Measurements from ENCODE around the gene DLX3.
"Not testable (repeated sequence)": the region's sequence is repeated elsewhere in the genome, so short reads cannot be mapped to it uniquely, and the experiment has no call there.

Gene DLX3

DNA sequence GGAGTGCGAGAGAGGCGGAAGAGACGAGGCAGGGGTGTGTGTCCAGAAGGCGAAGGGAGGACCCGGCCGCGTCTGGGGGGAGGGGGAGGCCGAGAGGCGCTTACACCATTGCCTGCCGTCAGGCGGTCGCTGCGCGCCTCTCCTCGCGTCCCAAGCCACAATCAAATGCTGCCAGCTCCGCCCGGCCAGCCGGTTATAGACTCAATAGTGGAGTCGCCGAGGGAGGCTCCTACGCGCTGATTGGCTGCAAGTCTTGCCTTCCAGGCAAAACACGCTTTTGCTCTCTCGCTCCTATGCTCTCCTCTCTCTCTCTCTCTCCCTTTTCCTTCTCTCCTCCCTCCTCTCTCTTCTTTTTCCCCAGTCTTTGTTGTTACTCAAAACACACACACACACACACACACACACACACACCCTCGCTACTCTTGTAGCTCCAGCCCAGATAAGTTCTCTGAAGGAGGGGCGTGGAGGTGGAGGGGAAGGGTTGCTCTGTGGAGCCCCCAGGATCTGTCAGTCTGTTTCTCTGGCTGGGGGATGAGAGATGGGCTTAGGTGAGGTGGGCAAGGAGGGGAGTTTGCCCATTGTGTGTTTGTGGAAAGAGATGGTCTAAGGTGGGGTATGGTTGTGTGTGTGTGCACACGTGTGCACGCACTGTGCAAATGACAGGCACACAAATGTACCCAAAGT, at the start of gene DLX3:
TSS of gene DLX3 (minus strand) at position 170 of the 684 bp plus-strand sequence. CDS start 226 bp downstream, outside the sequence.
- no peak for FAIRE-seq

DNA sequence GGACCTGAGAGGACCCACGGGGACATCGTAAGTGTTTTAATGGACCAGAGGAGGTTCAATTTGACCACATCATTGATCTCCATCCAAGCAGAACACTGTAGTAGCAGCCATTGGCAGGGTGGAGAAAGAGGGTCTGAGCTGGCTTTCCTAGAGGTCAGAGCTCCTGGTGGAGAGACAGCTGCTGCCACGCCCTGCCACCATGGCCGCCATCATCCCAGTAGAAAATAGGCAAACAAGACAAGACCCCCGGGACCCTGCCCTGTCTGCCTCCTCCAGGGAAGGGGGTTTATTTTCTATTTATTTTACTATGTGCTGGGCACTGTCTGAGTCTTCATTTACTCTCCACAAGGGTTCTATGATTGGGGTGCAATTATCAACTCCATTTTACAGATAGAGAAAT, 49.5 kb upstream of the DLX3 start:
- FAIRE-seq = no peak

DNA sequence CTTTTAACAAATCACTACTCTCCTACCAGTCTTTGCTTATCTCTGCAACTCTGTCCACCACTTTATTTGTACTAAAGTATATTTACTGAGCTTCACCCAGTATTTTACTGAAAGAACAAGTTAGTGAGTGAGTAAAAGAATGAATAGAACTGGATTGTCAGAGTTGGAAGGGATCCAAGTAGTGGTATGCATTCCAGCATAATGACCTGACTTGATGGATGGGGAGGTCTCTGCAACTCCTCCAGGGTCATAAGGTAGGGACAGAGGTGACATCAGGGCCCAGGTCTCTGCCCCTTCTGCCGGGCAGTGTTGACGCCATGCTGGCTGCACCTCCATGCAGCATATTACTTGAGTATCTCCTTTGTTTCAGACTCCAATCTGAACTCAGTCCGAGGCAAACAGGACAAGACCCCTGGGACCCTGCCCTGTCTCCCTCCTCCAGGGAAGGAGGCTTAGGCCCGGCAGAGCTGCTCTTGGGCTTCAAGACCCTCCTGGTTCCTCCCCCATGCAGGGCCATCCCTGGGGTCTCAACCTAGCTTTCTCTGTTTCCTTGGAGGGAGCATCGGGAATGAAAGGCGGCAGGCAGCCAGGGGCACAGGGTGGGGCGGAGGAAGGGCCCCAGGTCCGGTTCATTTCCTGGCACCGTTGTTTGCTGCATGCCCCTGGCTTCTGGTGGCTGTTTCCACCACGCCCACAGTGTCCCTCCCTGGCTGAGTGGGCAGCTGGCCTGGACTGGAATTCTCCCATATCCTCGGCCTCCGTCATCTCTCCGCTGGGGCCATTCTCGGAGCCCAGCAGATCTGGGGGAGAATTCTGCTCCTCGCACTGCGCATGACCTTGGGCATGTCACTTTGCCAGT, 48.5 kb upstream of the DLX3 start:
- FAIRE-seq = no peak

DNA sequence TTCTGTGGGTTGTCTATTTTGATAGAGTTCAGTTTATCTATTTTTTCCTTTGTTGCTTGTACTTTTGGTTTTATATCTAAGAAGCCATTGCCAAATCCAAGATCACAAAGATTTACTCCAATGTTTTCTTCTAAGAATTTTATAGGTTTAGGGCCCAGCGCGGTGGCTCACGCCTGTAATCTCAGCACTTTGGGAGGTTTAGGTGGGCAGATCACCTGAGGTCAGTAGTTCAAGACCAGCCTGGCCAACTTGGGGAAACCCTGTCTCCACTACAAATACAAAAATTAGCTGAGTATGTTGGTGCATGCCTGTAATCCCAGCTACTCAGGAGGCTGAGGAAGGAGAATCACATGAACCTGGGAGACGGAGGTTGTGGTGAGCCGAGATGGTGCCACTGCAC, 47.2 kb upstream of the DLX3 start:
- no peak for FAIRE-seq

DNA sequence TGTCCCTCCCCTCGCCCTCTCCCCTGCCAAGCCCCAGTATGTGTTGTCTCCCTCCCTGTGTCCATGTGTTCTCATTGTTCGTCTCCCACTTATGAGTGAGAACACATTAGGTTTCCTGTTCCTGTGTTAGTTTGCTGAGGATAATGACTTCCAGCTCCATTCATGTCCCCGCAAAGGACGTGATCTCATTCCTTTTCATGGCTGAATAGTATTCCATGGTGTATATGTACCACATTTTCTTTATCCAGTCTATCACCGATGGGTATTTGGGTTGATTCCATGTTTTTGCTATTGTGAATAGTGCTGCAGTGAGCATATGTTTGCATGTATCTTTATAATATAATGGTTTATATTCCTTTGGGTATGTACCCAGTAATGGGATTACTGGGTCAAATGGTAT, 45.5 kb upstream of the DLX3 start:
- FAIRE-seq = not testable (repeated sequence)

DNA sequence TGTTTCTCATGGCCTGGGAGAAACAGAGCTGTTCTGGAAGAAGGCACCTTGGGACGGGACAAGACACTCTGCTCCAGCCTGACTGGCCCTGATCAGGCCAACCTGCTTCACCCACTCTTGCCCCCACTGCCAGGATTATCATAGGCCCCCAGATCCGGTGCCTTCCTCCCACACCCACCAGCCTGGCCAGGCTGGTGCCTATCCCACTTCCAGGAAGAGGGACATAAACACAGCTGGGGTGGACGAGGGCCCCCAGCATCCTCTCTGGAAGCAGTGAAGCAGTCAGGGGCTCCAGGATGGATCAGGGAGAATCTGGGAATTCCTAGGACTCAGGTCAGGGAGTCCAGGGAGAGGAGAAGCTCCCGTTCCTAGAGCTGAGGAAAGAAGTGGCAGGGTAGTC, 44.0 kb upstream of the DLX3 start:
- no peak for FAIRE-seq

DNA sequence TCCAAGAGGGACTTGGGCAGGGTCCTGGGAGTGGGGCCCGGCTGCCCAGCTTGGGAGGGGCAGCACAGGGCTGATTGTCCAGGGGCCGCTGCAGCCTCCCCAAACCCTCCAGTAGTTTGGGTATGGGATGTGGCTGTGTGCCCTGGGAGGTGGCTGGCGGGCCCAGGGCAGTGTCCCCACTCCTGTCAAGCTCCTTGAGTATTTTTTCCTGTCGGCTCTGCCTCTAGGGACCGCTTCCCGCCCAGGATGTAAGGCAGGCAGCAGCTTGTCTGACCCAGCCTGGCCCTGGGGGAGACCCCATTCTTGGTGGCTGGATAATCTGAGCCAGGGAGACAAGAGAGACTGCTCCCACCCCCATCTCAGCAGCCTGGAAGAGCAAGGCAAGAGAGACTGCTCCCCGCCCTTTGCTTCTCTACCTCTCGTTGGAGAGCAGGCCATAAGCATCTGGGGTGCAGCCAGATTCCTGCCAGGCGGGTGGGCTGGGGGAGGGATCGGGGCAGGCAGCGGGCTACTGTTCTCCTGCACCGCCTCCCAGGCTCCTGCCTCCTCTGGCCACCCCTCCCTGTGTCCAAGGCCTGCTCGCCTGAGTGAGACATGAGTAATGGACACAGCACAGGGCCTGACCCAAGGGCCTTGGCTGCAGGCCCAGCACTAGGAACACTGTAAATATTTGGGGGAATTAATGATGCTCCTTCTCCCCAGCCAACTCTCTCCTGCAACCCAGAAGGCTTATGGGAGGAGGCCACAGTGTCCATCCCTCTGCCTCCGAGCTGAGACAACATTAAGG, 42.5 kb upstream of the DLX3 start:
- FAIRE-seq = no peak

DNA sequence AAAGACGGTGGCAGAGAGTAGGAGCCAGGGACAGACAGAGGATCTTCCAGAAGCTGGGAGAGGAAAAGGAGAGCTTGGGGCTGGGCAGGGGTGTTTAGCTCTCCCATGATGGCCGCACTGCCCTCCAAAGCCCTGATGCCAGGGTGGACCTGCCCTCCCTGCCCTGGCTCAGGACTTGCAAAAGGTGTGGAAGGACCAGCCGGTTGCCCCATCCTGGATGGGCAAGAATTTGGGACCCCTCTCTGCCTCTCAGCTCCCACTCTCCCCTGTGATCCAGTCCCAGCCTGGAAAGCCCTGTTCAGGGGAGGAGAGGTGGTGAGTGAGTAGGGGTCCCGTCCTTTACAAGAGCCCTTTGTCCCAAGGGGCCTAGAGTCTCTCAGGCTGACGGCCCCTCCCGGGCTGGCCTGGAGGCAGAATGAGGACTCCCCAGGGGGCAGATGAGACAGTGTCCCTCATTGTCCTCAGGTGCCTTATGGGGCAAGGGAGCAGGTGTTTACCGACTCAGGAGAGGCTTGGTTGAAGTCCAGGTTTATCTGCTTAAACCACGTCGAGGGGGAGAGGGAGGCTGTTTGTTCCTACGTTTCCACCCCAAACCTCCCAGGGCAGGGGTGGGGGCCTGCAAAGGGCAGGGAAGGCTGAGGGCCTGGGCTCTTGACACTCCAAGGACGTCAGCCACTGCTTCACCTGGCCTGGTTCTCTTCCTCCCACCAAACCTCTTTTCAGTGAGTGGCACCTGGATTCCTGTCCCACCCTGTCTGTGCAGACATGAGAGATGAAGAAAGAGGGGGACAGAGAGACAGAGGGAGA, 41.6 kb upstream of the DLX3 start:
- no peak for FAIRE-seq

DNA sequence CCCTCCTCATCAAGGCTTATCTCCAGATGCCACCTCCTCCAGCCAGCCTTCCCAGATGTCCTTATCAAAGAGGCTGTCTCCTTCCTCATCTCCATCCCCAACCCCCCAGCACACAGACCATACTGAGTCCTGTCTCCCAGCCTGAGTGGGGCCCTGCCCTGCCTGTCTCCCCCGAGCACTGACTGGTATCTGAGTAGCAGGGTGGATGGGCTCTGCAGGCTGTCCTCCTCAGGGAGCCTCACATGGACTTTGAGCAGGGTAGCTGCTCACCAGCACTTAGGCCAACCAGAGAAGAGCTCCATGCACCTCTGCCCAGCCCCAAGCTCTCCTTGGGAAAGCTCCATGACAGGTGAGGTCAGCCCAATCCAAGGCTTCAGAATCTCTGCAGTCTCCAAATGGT, 40.9 kb upstream of the DLX3 start:
- FAIRE-seq = no peak

DNA sequence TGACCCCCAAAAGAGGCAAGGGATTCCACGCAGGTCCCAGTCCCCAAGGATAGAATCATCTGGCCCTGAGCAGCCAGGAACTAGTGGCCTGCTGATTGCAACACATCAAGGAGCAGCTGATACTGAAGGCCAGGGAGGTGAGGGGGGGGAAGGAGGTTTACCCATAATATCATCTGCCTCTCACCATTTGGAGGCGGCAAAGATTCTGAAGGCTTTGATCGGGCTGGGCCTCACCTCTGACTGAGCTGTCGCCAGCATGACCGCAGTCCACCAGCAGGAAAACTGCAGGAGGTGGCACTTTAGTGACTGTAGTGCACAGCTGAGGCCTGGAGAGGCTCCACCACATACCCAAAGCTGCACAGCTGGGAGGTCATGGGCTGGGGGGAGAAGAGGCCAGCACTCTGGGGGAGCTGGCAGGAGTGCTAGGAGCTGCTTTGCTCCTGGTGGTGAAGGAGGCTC, 40.4 kb upstream of the DLX3 start:
- no peak for FAIRE-seq

DNA sequence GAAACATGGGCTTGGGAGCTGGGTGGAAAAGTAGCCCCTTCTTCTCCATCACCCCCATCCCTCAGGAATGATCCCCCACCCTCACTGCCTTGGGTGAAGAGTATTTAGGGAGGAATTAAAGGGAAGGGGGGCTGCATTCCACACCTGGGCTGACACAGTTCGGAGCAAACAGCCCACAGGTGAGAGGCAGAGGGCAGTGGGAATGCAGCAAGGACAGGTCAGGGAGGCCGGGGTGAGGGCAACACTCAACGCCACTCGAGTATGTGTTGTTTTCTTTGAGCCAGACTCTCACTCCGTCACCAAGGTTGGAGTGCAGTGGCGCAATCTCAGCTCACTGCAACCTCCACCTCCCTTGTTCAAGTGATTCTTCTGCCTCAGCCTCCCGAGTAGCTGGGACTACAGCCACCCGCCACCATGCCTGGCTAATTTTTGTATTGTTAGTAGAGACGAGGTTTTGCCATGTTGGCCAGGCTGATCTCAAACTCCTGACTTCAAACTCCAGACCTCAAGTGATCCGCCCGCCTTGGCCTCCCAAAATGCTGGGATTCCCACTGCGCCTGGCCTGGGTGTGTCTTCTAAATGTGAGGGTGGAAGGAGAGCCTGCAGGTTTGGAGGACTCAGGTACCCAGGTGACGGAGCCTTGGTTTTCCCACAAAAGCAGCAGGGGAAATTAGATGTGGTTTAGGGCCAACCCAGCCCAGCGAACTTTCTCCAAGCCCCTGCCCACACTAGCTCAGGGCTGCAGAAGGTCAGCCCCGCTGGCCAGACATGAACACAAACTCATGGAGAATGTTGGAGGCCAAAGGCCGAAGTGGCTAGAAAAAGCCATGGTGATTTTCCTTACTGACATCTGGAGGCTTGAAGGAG, 39.7 kb upstream of the DLX3 start:
- FAIRE-seq = no peak

DNA sequence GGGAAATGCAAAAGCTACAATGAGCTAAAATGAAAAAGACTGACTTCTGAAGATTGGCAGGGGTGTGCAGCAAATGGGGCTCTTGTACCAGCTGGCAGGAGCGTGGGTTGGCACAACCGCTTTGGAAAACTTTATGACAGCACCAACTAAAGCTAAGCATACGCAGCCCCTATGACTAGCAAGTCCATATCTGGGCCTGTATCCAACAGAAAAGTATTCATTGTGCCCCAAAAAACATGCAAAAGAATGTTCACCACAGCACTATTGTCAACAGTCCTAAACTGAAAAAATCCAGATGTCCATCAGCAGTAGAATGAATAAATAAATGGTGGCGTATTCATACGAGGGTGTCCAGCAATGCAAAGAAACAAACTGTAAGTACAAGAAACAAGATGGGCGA, 38.3 kb upstream of the DLX3 start:
- no peak for FAIRE-seq

DNA sequence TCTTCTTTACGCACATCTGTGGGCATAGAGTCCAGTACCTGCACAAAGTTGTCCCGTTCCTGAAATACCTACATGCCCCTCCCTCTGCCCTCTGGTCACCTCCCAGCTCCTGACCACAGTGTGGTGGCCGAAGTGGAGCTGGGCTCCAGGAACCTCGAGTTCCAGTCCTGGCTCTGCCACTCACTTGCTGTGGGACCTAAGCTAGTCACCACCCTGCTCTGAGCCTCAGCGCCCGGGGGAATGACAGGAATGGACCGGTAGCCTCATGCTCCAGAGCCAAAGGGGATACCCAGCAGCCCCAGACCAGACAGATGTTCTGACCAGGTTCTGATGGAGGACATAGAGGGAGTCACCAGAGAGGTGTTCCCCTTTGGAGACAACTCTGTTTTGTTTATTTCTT, 34.2 kb upstream of the DLX3 start:
- no peak for FAIRE-seq

DNA sequence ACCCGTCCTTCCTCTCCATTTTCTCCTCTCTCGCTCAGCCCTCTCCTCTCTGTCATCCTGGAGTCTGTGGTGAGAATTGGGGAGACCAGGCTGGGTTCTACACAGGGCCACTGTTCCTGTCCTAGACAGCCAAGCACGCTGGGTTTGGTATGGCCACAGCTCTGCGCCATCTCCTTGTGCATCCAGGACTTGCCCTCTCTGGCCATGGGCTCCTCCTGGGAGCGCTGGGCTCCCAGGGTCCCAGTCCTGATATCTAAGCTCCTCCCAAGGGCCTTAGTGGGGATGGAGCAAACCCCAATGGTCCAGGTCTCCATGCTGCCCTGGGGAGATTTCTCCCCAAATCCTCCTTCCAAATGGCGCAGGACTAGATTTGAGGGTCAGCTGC, 33.7 kb upstream of the DLX3 start:
- no peak for FAIRE-seq

DNA sequence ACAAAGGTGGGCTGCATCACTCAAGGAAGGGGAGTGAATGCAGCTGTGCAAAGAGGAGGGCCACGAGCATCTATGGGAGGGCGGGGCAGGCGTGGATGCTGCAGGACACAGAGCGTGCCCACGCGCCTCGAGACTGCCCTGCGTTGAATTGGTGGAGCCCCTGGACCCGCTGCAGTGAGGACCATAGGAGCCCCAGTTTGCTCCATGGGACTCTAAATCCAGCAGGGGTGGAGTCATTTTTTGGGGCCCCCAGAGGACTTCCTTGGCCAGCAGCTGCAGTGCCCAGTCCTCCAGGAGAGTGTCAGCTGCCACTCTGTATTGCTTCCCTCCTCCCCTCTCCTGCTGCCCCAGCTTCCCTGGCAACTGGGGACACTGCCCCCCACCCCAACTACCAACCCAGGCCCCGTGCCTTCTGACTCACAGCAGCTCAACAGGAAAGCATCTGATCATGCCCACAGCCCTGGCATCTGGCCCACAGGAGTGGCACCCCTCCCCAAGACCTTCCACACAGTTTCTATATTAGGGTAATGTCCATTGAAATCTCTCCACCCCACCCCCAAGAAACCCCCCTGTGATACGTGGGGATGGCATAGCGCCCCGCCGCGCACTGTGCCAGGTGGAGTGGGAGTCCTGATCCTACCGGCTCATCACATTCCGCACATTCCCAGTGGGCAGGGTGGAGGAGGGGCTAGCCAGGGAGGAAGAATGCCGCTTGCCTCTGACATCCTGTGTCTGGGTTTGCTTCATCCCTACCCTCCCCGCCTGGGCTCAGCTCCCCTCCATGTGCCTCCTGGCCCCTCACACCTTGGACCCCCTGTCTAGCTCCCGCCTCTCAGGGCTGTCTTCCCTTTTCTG, 33.1 kb upstream of the DLX3 start:
- no peak for FAIRE-seq

DNA sequence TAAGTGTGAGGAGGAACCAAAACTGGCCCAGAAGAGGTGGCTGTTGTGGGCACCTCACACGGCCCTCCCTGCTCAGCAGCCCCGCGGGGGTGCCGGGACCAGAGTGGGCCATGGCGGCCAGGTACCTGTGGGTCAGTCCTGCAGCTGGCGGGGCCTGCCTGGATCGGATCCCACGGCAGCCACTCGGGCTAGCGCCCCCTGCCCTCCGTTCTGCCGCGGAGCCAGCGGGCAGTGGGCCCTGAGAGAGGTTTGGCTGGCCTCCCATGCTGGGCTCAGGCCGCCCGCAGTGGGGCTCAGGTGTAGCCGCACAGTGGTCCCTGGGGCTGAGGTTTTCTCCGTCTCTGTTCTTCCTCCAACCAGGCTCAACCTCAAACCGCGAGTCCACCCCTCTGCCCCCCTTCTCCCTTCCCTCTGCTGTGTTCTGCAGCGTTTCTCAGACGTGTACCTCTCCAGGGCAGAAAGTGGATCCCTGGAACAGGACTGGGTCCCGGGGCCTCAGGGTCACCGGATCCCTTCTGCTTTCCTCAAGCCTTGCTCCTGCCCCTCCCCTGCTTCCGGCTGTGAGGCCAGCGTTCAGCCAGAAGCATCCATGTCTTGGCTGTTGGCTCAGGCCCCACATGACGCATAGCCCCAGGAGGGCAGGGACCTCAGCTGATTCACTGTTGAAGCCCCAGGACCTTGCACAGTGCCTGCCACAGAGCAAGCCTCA, 32.3 kb upstream of the DLX3 start:
- FAIRE-seq = no peak

DNA sequence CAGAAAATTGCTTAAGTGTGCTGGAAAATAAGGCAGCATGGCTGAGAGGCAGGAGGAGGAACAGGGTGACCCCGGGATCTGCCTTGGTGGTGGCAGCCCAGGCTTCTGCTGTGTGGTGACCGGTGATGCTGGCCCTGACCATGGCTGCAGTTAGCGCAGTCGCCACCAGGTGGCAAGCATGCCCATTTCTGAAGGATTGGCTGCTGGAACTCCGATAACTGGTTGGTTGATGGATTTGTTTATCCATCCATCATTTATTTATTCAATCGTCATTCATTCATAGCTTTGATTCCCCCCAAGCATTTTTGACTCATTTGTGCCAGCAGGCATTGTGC, 31.8 kb upstream of the DLX3 start:
- FAIRE-seq = no peak

DNA sequence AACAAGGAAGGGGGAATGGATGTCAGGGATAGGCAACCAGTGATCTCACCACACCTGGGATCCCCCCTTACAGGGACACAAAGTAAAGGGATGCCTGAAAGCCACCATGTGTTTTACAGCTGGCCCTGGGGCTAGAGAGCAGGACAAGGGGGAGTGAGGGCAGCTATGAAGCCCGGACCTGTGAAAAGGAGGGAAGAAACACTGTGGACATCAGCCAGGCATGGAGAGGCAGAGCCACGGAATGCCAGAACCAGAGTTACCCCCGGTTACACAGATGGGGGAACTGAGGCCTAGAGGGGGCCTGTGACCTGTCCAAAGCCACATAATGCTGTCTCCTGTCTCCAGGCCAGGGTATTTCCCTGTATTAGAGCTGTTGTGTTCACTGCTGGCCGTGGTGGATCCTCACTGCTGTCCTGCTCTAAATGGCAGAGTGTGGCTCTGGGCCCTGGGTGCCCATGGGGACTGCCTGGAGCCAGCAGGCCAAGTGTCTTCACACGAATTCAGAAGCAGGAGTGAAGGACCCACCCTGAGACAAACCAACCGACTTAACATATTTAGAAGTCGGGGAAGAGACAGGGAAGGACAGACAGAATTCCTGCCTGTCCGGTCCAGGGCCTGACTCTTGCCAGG, 31.1 kb upstream of the DLX3 start:
- no peak for FAIRE-seq

DNA sequence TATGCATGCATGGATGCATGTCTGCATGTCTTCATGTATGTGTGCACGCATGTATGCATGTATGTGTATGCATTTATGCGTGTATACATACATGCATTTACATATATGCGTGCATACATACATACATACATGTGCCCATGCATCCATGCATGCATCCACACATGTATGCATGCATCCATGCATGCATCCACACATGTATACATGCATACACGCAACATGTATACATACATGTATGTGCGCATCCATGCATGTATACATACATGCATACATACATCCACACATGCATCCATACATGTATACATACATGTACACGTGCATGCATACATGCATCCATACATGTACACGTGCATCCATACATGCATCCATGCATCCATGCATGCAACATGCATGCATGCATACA, 29.8 kb upstream of the DLX3 start:
- FAIRE-seq = no peak

DNA sequence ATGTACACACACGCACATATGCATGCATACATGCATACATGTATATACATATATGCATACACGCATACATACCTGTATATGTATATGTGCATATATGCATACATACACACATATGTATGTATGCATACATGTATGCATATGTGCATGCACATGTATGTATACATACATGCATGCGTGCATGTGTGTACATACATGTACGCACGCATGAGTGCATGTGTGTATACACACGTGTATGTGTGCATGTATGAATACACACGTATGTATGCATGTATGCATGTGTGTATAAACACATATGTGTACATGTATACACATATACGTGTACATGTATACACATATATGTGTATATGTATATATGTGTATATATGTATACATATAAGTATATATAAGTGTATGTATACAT, 28.5 kb upstream of the DLX3 start:
- no peak for FAIRE-seq
